ENCODE measurements around the gene SGPP2.

The SGPP2 gene

GRCh38 chr2:222526480-222527277 is 102.3 kb downstream of the SGPP2 start:
- DNase-seq = no peak

GRCh38 chr2:222532315-222532714 is 108.0 kb downstream of the SGPP2 start:
- DNase-seq = no peak

- DNase-seq = no peak
Observed at GRCh38 chr2:222535477-222535876, 111.1 kb downstream of the SGPP2 start.

- DNase-seq = no peak
Observed at GRCh38 chr2:222538535-222538934, 114.2 kb downstream of the SGPP2 start.

- DNase-seq = no peak
Observed at GRCh38 chr2:222544661-222545060, 120.3 kb downstream of the SGPP2 start.

GRCh38 chr2:222545823-222546795 is 121.8 kb downstream of the SGPP2 start:
- DNase-seq = no peak

GRCh38 chr2:222547083-222547482 is 122.7 kb downstream of the SGPP2 start:
- no peak for DNase-seq

- no peak for DNase-seq
Observed at GRCh38 chr2:222548992-222549391, 124.6 kb downstream of the SGPP2 start.

GRCh38 chr2:222554517-222554916 is 130.2 kb downstream of the SGPP2 start:
- no peak for DNase-seq

- no peak for DNase-seq
Observed at GRCh38 chr2:222561151-222561550, 136.8 kb downstream of the SGPP2 start.

GRCh38 chr2:222561817-222562645 is 137.7 kb downstream of the SGPP2 start:
- DNase-seq = no peak

- DNase-seq = no peak
Observed at GRCh38 chr2:222563106-222563718, 138.9 kb downstream of the SGPP2 start.

GRCh38 chr2:222563936-222564335 is 139.6 kb downstream of the SGPP2 start:
- DNase-seq = no peak

GRCh38 chr2:222566229-222566628 is 141.9 kb downstream of the SGPP2 start:
- no peak for DNase-seq

GRCh38 chr2:222568865-222569264 is 144.5 kb downstream of the SGPP2 start:
- DNase-seq = no peak

GRCh38 chr2:222569826-222570225 is 145.5 kb downstream of the SGPP2 start:
- DNase-seq = no peak

- no peak for DNase-seq
Observed at GRCh38 chr2:222572264-222572721, 147.9 kb downstream of the SGPP2 start.

GRCh38 chr2:222572751-222573174 is 148.4 kb downstream of the SGPP2 start:
- no peak for DNase-seq

GRCh38 chr2:222575618-222576017 is 151.3 kb downstream of the SGPP2 start:
- DNase-seq = no peak

- DNase-seq = no peak
Observed at GRCh38 chr2:222576171-222577081, 152.1 kb downstream of the SGPP2 start.

- DNase-seq = no peak
Observed at GRCh38 chr2:222577341-222577740, 153.0 kb downstream of the SGPP2 start.

Measured in stimulated activated CD4-positive, alpha-beta T cell treated with anti-CD3 and anti-CD28 coated beads, Interleukin-12 subunit alpha, Interleukin-12 subunit beta, amount 100 ng/mL, for 4 hours (primary cell).